Urinary bladder (tissue), 4 donors: ENCODE results near the gene ANKMY2. TPM values are rescaled to one million over a fixed set of nuclear protein-coding genes. Genes with fewer than 3 reads are reported as not detected.
"Not testable (repeated sequence)": the region's sequence is repeated elsewhere in the genome, so short reads cannot be mapped to it uniquely, and the experiment has no call there.

Experiments used
- DNase-seq: peaks from one replicate; pipeline ENCODE4 v3.0.0-alpha.2; 2015; ENCODE audit errors: extremely low spot score
- H3K27ac ChIP-seq: one replicate; pipeline ENCODE4 v1.5.1; 2013; ENCODE audit warnings: low read depth, mild to moderate bottlenecking, moderate library complexity
- H3K36me3 ChIP-seq: one replicate; pipeline ENCODE4 v1.6.1; 2013; ENCODE audit warnings: mild to moderate bottlenecking, moderate library complexity; ENCODE audit not compliant: insufficient read depth
- H3K4me1 ChIP-seq: one replicate; pipeline ENCODE4 v1.6.1; 2013; ENCODE audit warnings: mild to moderate bottlenecking, moderate library complexity; ENCODE audit not compliant: insufficient read depth
- H3K4me3 ChIP-seq: one replicate; pipeline ENCODE4 v1.5.1; 2013; ENCODE audit warnings: low read depth, low read length
- WGBS: extraction: QIAGEN DNeasy Blood & Tissue Kit; methylation state at CpG from one replicate; pipeline ENCODE4 v1.1.7; 2013; 5-methylcytosine and 5-hydroxymethylcytosine counted together
- polyA plus RNA-seq: library from polyadenylated mRNA; stranded (reverse); fragments of 200-250 nt; gene quantifications from one replicate; pipeline ENCODE4 v1.2.3, GENCODE V29; 2013
- total RNA-seq: library from RNA; depleted of rRNA; stranded (reverse); fragments of >200 nt; gene quantifications from one replicate; pipeline ENCODE4 v1.2.3, GENCODE V29; 2014
- donor health status: healthy with polysubstance abuse.
- donor health status: healthy.

Gene ANKMY2
- total RNA-seq: 53.1 TPM
- 20.6 TPM for polyA plus RNA-seq

GRCh38 chr7:16645593-16646471 is at the start of gene ANKMY2, which contains the start of gene BZW2:
Gene ANKMY2, minus strand, starts transcription at chr7:16645754. Its CDS starts 181 bp downstream, at chr7:16645573.
Gene BZW2, plus strand, starts transcription at chr7:16646181. Its CDS starts 19,263 bp downstream, at chr7:16665444.
- Histone ChIP-seq H3K36me3 (no peaks in the 10 kb centered on the region), H3K4me3 (peak within 1 kb of the TSS; percentile 95)
- under 1% methylated on average over 73 of the region's 73 CpGs for WGBS

GRCh38 chr7:16694806-16695205 is 49.3 kb upstream of the ANKMY2 start:
- WGBS: 84% methylated on average over 6 of the region's 6 CpGs
- Histone ChIP-seq H3K36me3 (peaks cover 7% of the 10 kb centered on the region), H3K4me3 (no peak overlapping the region), H3K4me1 (no peaks in the 10 kb centered on the region), H3K27ac (no peak overlapping the region)
- no peak for DNase-seq

More at GRCh38 chr7:16645593-16646471, at the start of gene ANKMY2, which contains the start of gene BZW2:
- peak; percentile 82 for DNase-seq
- Histone ChIP-seq H3K4me1 (peaks cover 2% of the 10 kb centered on the region), H3K27ac (peak within 1 kb of the TSS; percentile 95)

DNA sequence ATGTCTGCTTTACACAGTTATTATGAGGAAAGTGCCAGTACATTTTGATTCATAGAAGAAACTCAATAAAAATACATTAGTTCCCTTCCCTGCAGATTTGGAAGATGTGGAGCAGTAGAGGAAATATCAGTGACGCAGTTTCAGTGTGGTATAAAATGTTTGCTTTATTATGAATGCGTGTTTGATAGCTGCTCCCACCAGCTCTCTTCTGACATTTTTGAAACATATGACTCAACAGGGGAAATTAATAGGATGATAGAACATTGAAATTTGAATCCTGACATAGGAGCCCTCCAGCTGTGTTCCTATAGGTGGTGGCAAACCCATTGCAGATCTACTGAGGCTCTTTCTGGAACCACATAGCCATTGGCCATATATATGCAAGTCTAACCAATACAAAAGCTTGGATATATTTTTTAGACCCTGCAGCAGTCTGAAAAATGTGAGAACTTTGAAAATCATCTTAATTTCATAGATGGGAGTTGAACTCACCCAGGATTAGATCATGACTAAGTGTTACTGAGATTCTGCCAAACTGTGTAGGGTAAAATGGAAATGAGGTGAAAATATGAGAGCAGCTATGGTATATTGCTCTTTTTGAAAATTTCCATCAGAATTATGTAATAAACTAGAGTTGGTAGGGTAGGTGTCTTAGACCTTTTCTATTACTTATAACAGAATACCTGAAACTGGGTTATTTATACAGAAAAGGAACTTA is 48.2 kb upstream of the ANKMY2 start:
- Histone ChIP-seq H3K4me3 (no peak overlapping the region), H3K4me1 (no peaks in the 10 kb centered on the region), H3K27ac (no peak overlapping the region), H3K36me3 (peaks cover 7% of the 10 kb centered on the region)
- 98% methylated on average over 2 of the region's 2 CpGs for WGBS
- DNase-seq: no peak

DNA sequence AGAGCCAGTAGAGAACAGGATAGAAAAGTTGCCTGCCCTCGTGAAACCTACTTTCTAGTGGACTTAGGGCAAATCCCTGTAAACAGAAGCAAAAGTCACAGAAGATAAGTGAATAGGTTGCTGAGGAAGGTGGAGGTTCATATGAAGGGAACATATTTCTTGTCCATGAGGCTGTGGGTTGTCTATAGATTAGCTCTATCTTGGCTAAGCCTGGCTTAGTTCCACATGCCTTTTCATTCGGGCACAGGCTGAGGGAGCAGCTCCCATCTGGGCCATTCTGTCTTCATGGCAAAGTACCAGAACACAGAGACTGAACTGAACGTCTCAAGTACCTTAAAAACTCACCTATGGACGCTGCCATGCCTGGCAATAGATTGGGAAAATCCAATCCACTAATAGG is 45.7 kb upstream of the ANKMY2 start:
- WGBS: 88% methylated on average over 4 of the region's 4 CpGs
- Histone ChIP-seq H3K27ac (no peak overlapping the region), H3K36me3 (peaks cover 2% of the 10 kb centered on the region)

DNA sequence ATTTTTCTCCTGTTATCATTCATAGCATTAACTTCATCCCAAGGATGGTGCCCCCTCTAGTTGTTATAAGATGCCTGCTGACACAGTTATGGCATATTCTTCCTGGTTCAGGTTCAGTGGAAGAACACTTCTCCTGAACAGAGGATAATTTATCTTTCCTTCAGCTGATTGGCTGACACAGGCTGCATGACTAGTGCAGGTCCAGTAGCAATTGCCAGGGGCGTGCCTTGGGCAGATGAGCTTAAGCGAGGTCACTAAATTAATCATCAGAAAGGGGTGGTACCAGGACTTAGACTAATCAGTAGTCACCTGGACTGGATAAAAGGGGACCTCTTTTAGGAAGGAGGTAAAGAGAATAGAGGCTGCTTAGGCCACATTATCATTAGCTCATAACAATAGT is 42.7 kb upstream of the ANKMY2 start:
- H3K4me3 ChIP-seq: no peak overlapping the region
- WGBS: 98% methylated on average over 2 of the region's 2 CpGs
- H3K27ac ChIP-seq: no peak overlapping the region
- no peak for DNase-seq
- no peaks in the 10 kb centered on the region for H3K36me3 ChIP-seq
- H3K4me1 ChIP-seq: peaks cover 2% of the 10 kb centered on the region

More for the DNA sequence above, 45.7 kb upstream of the ANKMY2 start:
- no peak overlapping the region for H3K4me3 ChIP-seq
- DNase-seq: no peak
- H3K4me1 ChIP-seq: peaks cover 2% of the 10 kb centered on the region

- Histone ChIP-seq H3K27ac (no peak overlapping the region), H3K4me1 (peaks cover 2% of the 10 kb centered on the region), H3K4me3 (no peak overlapping the region), H3K36me3 (peaks cover 1% of the 10 kb centered on the region)
- no peak for DNase-seq
- WGBS: 79% methylated on average over 2 of the region's 2 CpGs
Measured at GRCh38 chr7:16685535-16685934, 40.0 kb upstream of the ANKMY2 start.

- WGBS: 58% methylated on average over 2 of the region's 2 CpGs
- no peak for DNase-seq
- H3K36me3 ChIP-seq: peaks cover 1% of the 10 kb centered on the region
- H3K27ac ChIP-seq: no peak overlapping the region
- H3K4me1 ChIP-seq: peaks cover 2% of the 10 kb centered on the region
- no peak overlapping the region for H3K4me3 ChIP-seq
Measured at GRCh38 chr7:16684935-16685334, 39.4 kb upstream of the ANKMY2 start.

GRCh38 chr7:16678645-16679566 is 33.4 kb upstream of the ANKMY2 start:
- not testable (repeated sequence) for H3K36me3 ChIP-seq, H3K27ac ChIP-seq, H3K4me3 ChIP-seq, H3K4me1 ChIP-seq, DNase-seq
- 86% methylated on average over 14 of the region's 14 CpGs for WGBS

GRCh38 chr7:16677978-16678494 is 32.5 kb upstream of the ANKMY2 start:
- Histone ChIP-seq H3K36me3 (peaks cover 8% of the 10 kb centered on the region), H3K27ac (no peak overlapping the region), H3K4me3 (no peak overlapping the region), H3K4me1 (no peaks in the 10 kb centered on the region)
- DNase-seq: no peak
- 94% methylated on average over 12 of the region's 12 CpGs for WGBS

DNA sequence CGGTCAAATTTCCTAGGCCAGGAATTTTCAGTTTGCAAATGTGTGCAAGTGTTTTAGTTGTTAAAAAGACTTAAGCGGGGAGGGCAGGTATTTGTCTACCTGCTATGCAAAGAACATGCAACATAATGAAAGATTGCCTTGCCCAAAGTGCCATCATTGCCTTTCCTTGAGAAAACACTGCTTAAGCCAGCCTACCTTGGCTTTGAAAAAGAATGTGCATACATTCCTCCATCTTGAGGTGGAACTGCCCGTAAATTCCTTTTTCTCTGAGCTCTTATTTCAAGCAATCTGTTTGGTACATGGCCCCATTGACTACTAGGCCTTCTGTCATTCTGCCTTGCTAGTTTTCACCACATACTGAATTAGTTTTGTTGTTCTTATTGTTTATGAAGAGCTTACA is 29.7 kb upstream of the ANKMY2 start:
- Histone ChIP-seq H3K27ac (no peak overlapping the region), H3K4me1 (no peaks in the 10 kb centered on the region), H3K36me3 (peaks cover 6% of the 10 kb centered on the region), H3K4me3 (no peak overlapping the region)
- 93% methylated on average over 3 of the region's 3 CpGs for WGBS
- DNase-seq: no peak

DNA sequence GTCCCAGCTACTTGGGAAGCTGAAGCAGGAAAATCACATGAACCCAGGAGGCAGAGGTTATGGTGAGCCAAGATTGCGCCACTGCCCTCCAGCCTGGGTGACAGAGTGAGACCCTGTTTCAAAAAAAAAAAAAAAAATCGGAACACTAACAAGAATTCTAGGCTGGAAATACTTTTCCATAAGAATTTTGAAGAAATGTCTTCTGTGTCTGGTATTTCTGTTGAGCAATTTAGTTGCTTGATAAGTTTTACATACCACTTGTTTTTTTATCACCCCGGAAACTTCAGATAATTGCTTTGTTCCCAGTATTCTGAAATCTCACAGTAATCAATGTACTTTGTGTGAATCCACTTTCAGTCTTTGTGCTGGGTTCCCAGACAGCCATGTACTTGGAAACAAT is 26.3 kb upstream of the ANKMY2 start:
- Histone ChIP-seq H3K27ac (no peak overlapping the region), H3K4me3 (no peak overlapping the region), H3K4me1 (no peaks in the 10 kb centered on the region), H3K36me3 (peaks cover 3% of the 10 kb centered on the region)
- 96% methylated on average over 3 of the region's 3 CpGs for WGBS
- no peak for DNase-seq

GRCh38 chr7:16670731-16671344 is 25.3 kb upstream of the ANKMY2 start:
- Histone ChIP-seq H3K36me3 (peaks cover 3% of the 10 kb centered on the region), H3K4me3 (no peak overlapping the region), H3K4me1 (no peaks in the 10 kb centered on the region), H3K27ac (peak overlapping the region; percentile 23)
- no peak for DNase-seq
- WGBS: 93% methylated on average over 4 of the region's 4 CpGs
